ENCODE results near the gene FKBP15. TPM values are rescaled to one million over a fixed set of nuclear protein-coding genes. Genes with fewer than 3 reads are reported as not detected.

Gene FKBP15
- total and polyA plus RNA-seq, 2 donors (not counting 3 experiments of a cell fraction or from before 2014, with no cell fraction given): 16.8 to 26.8 TPM

- no peak for FAIRE-seq
- POLR2A ChIA-PET: no interaction called here
- Histone ChIP-seq H3K9me3 (replicated peaks; ENCODE audit: control insufficient read depth, insufficient read depth, low read length) (no peaks in the 10 kb centered on the region), H3K36me3 (ENCODE audit: control insufficient read depth in 2 of 2, extremely low read depth in 1 of 2, insufficient read depth in 2 of 2, low read length in 2 of 2) (peaks cover 20 to 40% of the 10 kb centered on the region in 2 experiments), H3K4me1 (ENCODE audit: control insufficient read depth, extremely low read depth, insufficient read depth, low read length) (peaks cover 7% of the 10 kb centered on the region), H3K9ac (replicated peaks; ENCODE audit: extremely low read depth, insufficient read depth, low read length) (no peak overlapping the region), H3K4me2 (ENCODE audit: insufficient read depth, low read length) (no peak overlapping the region), H3K27ac (ENCODE audit: insufficient read depth, low read depth, low read length) (no peak overlapping the region), H3K4me3 (replicated peaks in 1 of 3; ENCODE audit: insufficient read depth in 1 of 3, low read depth in 1 of 3, low read length in 3 of 3) (no peak overlapping the region), H3K79me2 (ENCODE audit: control insufficient read depth, insufficient read depth, low read length) (no peaks in the 10 kb centered on the region), H3K27me3 (ENCODE audit: control insufficient read depth in 2 of 2, insufficient read depth in 2 of 2, low read length in 2 of 2) (no peaks in the 10 kb centered on the region), H3K9me1 (replicated peaks; ENCODE audit: control insufficient read depth, extremely low read depth, insufficient read depth, low read length) (no peaks in the 10 kb centered on the region), H2AFZ (ENCODE audit: low read depth, low read length) (no peak overlapping the region), H4K20me1 (replicated peaks; ENCODE audit: control insufficient read depth, extremely low read depth, insufficient read depth, low read length) (no peaks in the 10 kb centered on the region)
- dilution Hi-C loops (cut with MboI; ENCODE audit: extremely low pct_ligation_motif_present, low sequenced_read_pairs): no loop called here
- TF ChIP-seq MAX (IDR thresholded peaks at IDR 0.05; ENCODE audit: insufficient read depth, insufficient read length): no peak
- TF ChIP-seq FOS (IDR thresholded peaks at IDR 0.05; ENCODE audit: borderline replicate concordance, insufficient read depth, low read length): no peak
- no peak for TF ChIP-seq JUN (IDR thresholded peaks at IDR 0.05; ENCODE audit: borderline replicate concordance, insufficient read depth, insufficient read length, low read depth)
- TF ChIP-seq GATA2 (IDR thresholded peaks at IDR 0.05; ENCODE audit: insufficient read depth, insufficient read length, low read depth, low read length): no peak
- no peak for TF ChIP-seq POLR2AphosphoS5 (IDR thresholded peaks at IDR 0.05; ENCODE audit: insufficient read depth, low read depth, low read length)
- TF ChIP-seq POLR2A (IDR thresholded peaks at IDR 0.05; ENCODE audit: low read depth, low read length): no peak
- TF ChIP-seq CTCF (IDR thresholded peaks at IDR 0.05; ENCODE audit: extremely low read depth in 1 of 2, insufficient read depth in 1 of 2, low read depth in 1 of 2, low read length in 2 of 2): no peak
- DNase-seq (ENCODE audit: low read depth, low spot score): no peak
- CTCF ChIA-PET: interaction anchor here (1.8 kb wide), 1 partner anchor 10 kb away, joined by 5 read pairs; no protein-coding TSS in a partner anchor
- intact Hi-C loops (cut with micrococcal nuclease): no loop called here
- no TSS peak for BruUV-seq (replicated peaks)
Observed at GRCh38 chr9:113181165-113181564, 39.9 kb downstream of the FKBP15 start.

Measured in endothelial cell of umbilical vein (primary cell).